GM23248 (cell line): Measurements from ENCODE around the gene APBA1. TPM values are rescaled to one million over a fixed set of nuclear protein-coding genes. Genes with fewer than 3 reads are reported as not detected.
A peak's percentile ranks its signal among the peaks of the same experiment; 100 is the strongest.

Experiments
- DNase-seq: peaks from one replicate; pipeline ENCODE4 v3.0.0-alpha.2; 2015
- H2AFZ ChIP-seq: fragments of 200-600 bp; sonication (generic); 2 replicates; pipeline ENCODE4 v1.6.1; 2016; ENCODE audit warnings: antibody characterized with exemption
- H3F3A ChIP-seq: fragments of 200-600 bp; sonication (generic); 2 replicates; pipeline ENCODE4 v1.6.1; 2016; ENCODE audit warnings: mild to moderate bottlenecking, antibody characterized with exemption, mixed run types; ENCODE audit not compliant: insufficient read depth
- H3K27ac ChIP-seq: fragments of 200-600 bp; sonication (generic); 2 replicates; pipeline ENCODE4 v1.5.1; 2016; ENCODE audit warnings: mild to moderate bottlenecking
- H3K27me3 ChIP-seq: fragments of 200-600 bp; sonication (generic); replicated peaks from 2 replicates; pipeline ENCODE4 v1.6.1; 2016; ENCODE audit warnings: mild to moderate bottlenecking; ENCODE audit not compliant: insufficient read depth
- H3K36me3 ChIP-seq: fragments of 200-600 bp; sonication (generic); 2 replicates; pipeline ENCODE4 v1.6.1; 2016; ENCODE audit warnings: low read depth, mild to moderate bottlenecking
- H3K4me1 ChIP-seq: fragments of 200-600 bp; sonication (generic); 2 replicates; pipeline ENCODE4 v1.6.1; 2016; ENCODE audit warnings: mild to moderate bottlenecking; ENCODE audit not compliant: insufficient read depth
- H3K4me2 ChIP-seq: fragments of 200-600 bp; sonication (generic); one replicate; pipeline ENCODE4 v1.6.1; 2016; ENCODE audit warnings: mild to moderate bottlenecking; ENCODE audit not compliant: unreplicated experiment
- H3K4me3 ChIP-seq: fragments of 200-600 bp; sonication (generic); 2 replicates; pipeline ENCODE4 v1.5.1; 2016; ENCODE audit warnings: mild to moderate bottlenecking
- H3K79me2 ChIP-seq: fragments of 200-600 bp; sonication (generic); 2 replicates; pipeline ENCODE4 v1.6.1; 2016; ENCODE audit warnings: mild to moderate bottlenecking; ENCODE audit not compliant: insufficient read depth
- H3K9ac ChIP-seq: fragments of 200-600 bp; sonication (generic); 2 replicates; pipeline ENCODE4 v1.6.1; 2016; ENCODE audit warnings: mild to moderate bottlenecking
- H3K9me2 ChIP-seq: fragments of 200-600 bp; sonication (generic); 2 replicates; pipeline ENCODE4 v1.6.1; 2016; ENCODE audit warnings: mixed run types, mild to moderate bottlenecking, moderate library complexity; ENCODE audit not compliant: insufficient read depth
- H3K9me3 ChIP-seq: fragments of 200-600 bp; sonication (generic); one replicate; pipeline ENCODE4 v1.6.1; 2017; ENCODE audit warnings: low read depth
- H4K20me1 ChIP-seq: fragments of 200-600 bp; sonication (generic); 2 replicates; pipeline ENCODE4 v1.6.0; 2016; ENCODE audit not compliant: insufficient read depth
- EZH2 ChIP-seq: fragments of 200-600 bp; sonication (generic); IDR thresholded peaks from 2 replicates; pipeline ENCODE4 v1.6.1; 2018; ENCODE audit warnings: antibody characterized with exemption, mild to moderate bottlenecking; ENCODE audit not compliant: insufficient read depth, poor library complexity, severe bottlenecking
- EZH2phosphoT487 ChIP-seq: fragments of 200-600 bp; sonication (generic); IDR thresholded peaks from 2 replicates; pipeline ENCODE4 v1.6.1; 2018; ENCODE audit warnings: antibody characterized with exemption, moderate library complexity, mild to moderate bottlenecking, low read depth; ENCODE audit not compliant: insufficient read depth
- WGBS, 2 experiments: methylation state at CpG; one replicate each; pipeline ENCODE4 v1.1.6; 2015 to 2017; ENCODE audit warnings: low lambda C conversion rate in 2 of 2, low coverage in 1 of 2; ENCODE audit errors: missing lambda C conversion rate in 2 of 2; 5-methylcytosine and 5-hydroxymethylcytosine counted together
- in situ Hi-C: fragments of 300-500 bp; cut with MboI; formaldehyde crosslinking; loops from 2 replicates; pipeline ENCODE4 v1.15.0; 2020
- polyA plus RNA-seq: library from polyadenylated mRNA; unstranded; fragments of >200 nt; fragmentation: Nextera tagmentation; extraction: Ambion mirVana; gene quantifications from 2 replicates; pipeline ENCODE4 v1.2.1, GENCODE V29; 2016
- total RNA-seq: library from RNA; depleted of rRNA; stranded (reverse); fragments of >200 nt; shearing (Covaris generic); gene quantifications from 2 replicates; pipeline ENCODE4 v1.2.3, GENCODE V29; 2014

Gene APBA1
- total and polyA plus RNA-seq, 2 experiments from 2014 or later: 0.93 to 11.3 TPM

DNA sequence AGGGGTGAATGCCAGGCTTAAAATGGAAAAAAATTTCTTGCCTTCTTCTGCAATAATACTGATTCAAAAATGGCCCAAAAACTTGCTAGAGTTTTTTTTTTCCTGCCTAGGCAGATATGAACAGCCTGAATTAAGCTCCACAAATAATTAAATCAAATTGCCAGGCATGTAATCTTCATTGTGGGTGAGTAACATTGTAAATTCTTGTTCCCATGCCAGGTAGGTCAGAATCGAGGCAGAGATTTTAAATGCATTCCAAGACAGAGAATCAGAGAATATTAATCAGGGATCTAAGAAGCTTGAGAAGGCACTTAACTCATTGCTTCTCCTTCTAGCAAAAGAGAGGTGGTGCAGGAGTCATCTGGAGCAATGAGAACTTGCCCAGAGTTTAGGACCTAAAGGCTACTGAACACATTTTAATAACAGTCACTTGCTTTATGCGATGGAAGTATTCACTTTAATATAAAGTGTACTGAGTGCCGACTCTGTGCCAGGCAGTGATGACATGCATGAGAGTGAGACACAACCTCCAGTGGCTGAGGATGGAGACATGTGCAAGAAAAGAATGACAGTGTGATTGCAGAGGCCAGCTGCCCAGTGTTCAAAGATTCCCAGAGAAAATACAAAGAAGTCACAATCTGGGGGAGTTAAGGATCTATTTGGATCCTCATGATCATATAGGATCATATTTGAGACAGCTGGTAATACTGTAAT, 102.3 kb downstream of the APBA1 start:
- peak overlapping the region; percentile 39 for H3K27ac ChIP-seq
- no peak for TF ChIP-seq EZH2
- no peak for TF ChIP-seq EZH2phosphoT487
- peak overlapping the region; percentile 11; the same call in 1 of the 2 replicates for H3K4me3 ChIP-seq
- peaks cover 18% of the 10 kb centered on the region for H3F3A ChIP-seq
- H3K27me3 ChIP-seq: no peaks in the 10 kb centered on the region
- H3K4me1 ChIP-seq: peaks cover 54% of the 10 kb centered on the region
- no peaks in the 10 kb centered on the region for H3K9me2 ChIP-seq
- 1 to 8% methylated on average over 3 of the region's 3 CpGs for WGBS, 2 experiments
- no peak overlapping the region for H2AFZ ChIP-seq
- no peak overlapping the region for H3K9ac ChIP-seq
- in situ Hi-C loops: no loop called here
- no peaks in the 10 kb centered on the region for H3K79me2 ChIP-seq
- H4K20me1 ChIP-seq: no peaks in the 10 kb centered on the region
- H3K4me2 ChIP-seq: peak overlapping the region; percentile 61
- no peaks in the 10 kb centered on the region for H3K36me3 ChIP-seq
- DNase-seq: peak; percentile 91
- no peaks in the 10 kb centered on the region for H3K9me3 ChIP-seq

DNA sequence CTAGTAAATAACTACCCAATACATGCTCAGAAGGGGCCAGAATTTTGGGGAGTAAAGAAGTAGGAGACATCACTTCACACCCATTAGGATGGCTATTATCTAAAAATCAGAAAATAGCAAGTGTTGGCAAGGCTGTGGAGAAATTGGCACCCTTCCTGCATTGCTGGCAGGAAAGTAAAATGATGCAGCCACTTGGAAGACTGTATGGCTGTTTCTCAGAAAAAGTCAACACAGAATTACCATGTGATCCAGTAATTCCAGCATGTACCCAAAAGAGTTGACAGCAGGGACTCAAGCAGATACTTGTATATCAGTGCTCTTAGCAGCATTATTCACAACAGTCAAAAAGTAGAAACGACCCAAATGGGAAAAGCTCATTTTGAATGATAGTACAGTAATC, 107.6 kb downstream of the APBA1 start:
- peaks cover 3% of the 10 kb centered on the region; the same call in 1 of the 2 replicates for H3F3A ChIP-seq
- no peak overlapping the region for H3K4me2 ChIP-seq
- H3K4me1 ChIP-seq: peaks cover 12% of the 10 kb centered on the region
- in situ Hi-C loops: no loop called here
- H3K9me2 ChIP-seq: no peaks in the 10 kb centered on the region
- no peaks in the 10 kb centered on the region for H3K36me3 ChIP-seq
- peak; percentile 29 for DNase-seq
- H3K9ac ChIP-seq: no peak overlapping the region
- H2AFZ ChIP-seq: no peak overlapping the region
- no peaks in the 10 kb centered on the region for H3K27me3 ChIP-seq
- WGBS, 2 experiments: 5 to 6% methylated on average over 1 of the region's 1 CpG
- no peak overlapping the region for H3K4me3 ChIP-seq
- TF ChIP-seq EZH2phosphoT487: no peak
- TF ChIP-seq EZH2: no peak
- H3K27ac ChIP-seq: no peak overlapping the region
- no peaks in the 10 kb centered on the region for H3K9me3 ChIP-seq
- H3K79me2 ChIP-seq: no peaks in the 10 kb centered on the region
- no peaks in the 10 kb centered on the region for H4K20me1 ChIP-seq

DNA sequence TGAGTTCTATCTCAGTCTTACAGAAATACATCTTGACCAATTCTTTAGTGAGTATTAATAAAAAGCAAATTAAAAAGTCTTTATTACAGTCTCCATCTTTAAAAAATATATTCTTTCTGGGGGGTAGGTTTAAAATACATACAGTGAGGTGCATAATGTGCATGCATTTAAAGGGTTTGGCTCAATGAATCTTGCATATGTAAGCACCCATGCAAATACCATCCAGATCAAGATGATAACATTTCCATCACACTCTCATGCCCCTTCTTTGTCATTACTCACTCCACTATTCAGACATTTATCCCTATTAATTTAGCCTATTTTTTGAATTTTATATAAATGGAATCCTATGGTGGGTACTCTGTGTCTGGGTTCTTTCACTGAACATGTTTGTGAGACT, 113.0 kb downstream of the APBA1 start:
- peaks cover 9% of the 10 kb centered on the region for H3K4me1 ChIP-seq
- no peaks in the 10 kb centered on the region for H3K9me2 ChIP-seq
- H3K27me3 ChIP-seq: no peaks in the 10 kb centered on the region
- no peak overlapping the region for H3K27ac ChIP-seq
- no peaks in the 10 kb centered on the region for H3K36me3 ChIP-seq
- no peak overlapping the region for H3K9ac ChIP-seq
- no peak overlapping the region for H2AFZ ChIP-seq
- in situ Hi-C loops: no loop called here
- no peaks in the 10 kb centered on the region for H3K9me3 ChIP-seq
- DNase-seq: no peak
- 0 out of 2 replicates have a peak, but pooled peaks cover 7% of the 10 kb centered on the region for H3F3A ChIP-seq
- no peaks in the 10 kb centered on the region for H4K20me1 ChIP-seq
- no peak overlapping the region for H3K4me2 ChIP-seq
- H3K79me2 ChIP-seq: no peaks in the 10 kb centered on the region
- TF ChIP-seq EZH2: no peak
- TF ChIP-seq EZH2phosphoT487: no peak
- no peak overlapping the region for H3K4me3 ChIP-seq

DNA sequence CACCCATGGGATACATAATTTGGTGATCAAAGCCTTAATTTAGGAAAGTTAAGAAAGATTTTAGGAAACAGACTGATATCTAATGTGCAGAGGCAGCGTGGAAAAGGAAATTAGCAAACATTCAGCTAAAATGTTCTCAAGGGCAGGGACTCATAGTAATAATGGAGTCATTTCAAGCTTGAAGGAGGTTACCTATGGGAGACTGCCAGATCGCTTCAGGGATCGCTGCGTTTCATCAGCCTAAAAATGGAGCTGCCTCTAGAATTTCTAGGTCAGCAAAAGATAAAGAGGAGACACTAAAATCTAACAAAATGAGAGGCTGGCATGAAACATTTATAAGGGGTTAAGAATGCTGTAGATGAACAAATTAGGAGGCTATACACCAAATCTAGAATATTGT, 115.5 kb downstream of the APBA1 start:
- TF ChIP-seq EZH2phosphoT487 (no peak), EZH2 (no peak)
- Histone ChIP-seq H3K4me3 (no peak overlapping the region), H3K36me3 (no peaks in the 10 kb centered on the region), H3K9ac (no peak overlapping the region), H3K4me1 (peaks cover 9% of the 10 kb centered on the region), H2AFZ (no peak overlapping the region), H3K79me2 (no peaks in the 10 kb centered on the region), H3F3A (0 out of 2 replicates have a peak, but pooled peaks cover 7% of the 10 kb centered on the region), H3K9me3 (no peaks in the 10 kb centered on the region), H4K20me1 (no peaks in the 10 kb centered on the region), H3K4me2 (no peak overlapping the region), H3K27ac (no peak overlapping the region), H3K9me2 (no peaks in the 10 kb centered on the region), H3K27me3 (no peaks in the 10 kb centered on the region)
- DNase-seq: no peak
- in situ Hi-C loops: no loop called here
- 98% methylated on average over 4 of the region's 4 CpGs for WGBS, 2 experiments
